HEK293T (cell line): ENCODE data around the gene HLA-F.

Experiments
- BHLHE40 ChIP-seq: fragments of 450-650 bp; IDR thresholded peaks from 2 replicates; pipeline ENCODE4 v1.6.1; 2016; ENCODE audit warnings: mild to moderate bottlenecking, moderate library complexity, borderline replicate concordance
- FOXA1 ChIP-seq: fragments of 450-650 bp; IDR thresholded peaks from 2 replicates; pipeline ENCODE4 v1.6.1; 2016; ENCODE audit warnings: mild to moderate bottlenecking
- FOXM1 ChIP-seq: fragments of 450-650 bp; IDR thresholded peaks from 2 replicates; pipeline ENCODE4 v1.6.1; 2017; ENCODE audit warnings: mild to moderate bottlenecking, borderline replicate concordance
- HDGF ChIP-seq: fragments of 450-650 bp; IDR thresholded peaks from 2 replicates; pipeline ENCODE4 v1.6.1; 2017; ENCODE audit warnings: antibody characterized with exemption, borderline replicate concordance
- L3MBTL2 ChIP-seq: fragments of 450-650 bp; conservative IDR thresholded peaks from 2 replicates; pipeline ENCODE4 v1.6.1; 2016; ENCODE audit warnings: mild to moderate bottlenecking
- LEF1 ChIP-seq: fragments of 450-650 bp; IDR thresholded peaks from 2 replicates; pipeline ENCODE4 v1.6.1; 2017; ENCODE audit warnings: mild to moderate bottlenecking, borderline replicate concordance
- PKNOX1 ChIP-seq: fragments of 450-650 bp; IDR thresholded peaks from 2 replicates; pipeline ENCODE4 v1.6.1; 2016
- SP1 ChIP-seq: fragments of 450-650 bp; IDR thresholded peaks from 2 replicates; pipeline ENCODE4 v1.6.1; 2017
- SUZ12 ChIP-seq: fragments of 450-650 bp; IDR thresholded peaks from 2 replicates; pipeline ENCODE4 v1.6.1; 2016; ENCODE audit warnings: mild to moderate bottlenecking
- ZNF384 ChIP-seq: fragments of 450-650 bp; IDR thresholded peaks from 2 replicates; pipeline ENCODE4 v1.6.1; 2016

- TF ChIP-seq HDGF (no peak), BHLHE40 (no peak), LEF1 (no peak), FOXA1 (no peak), SUZ12 (no peak), SP1 (no peak), FOXM1 (no peak), L3MBTL2 (no peak), PKNOX1 (no peak), ZNF384 (no peak)
Measured at GRCh38 chr6:29709188-29709587, 14.0 kb upstream of the HLA-F start.
